Mesodermal cell (in vitro differentiated cells): Measurements from ENCODE around the gene WIPF3.
"Not testable (repeated sequence)": the region's sequence is repeated elsewhere in the genome, so short reads cannot be mapped to it uniquely, and the experiment has no call there.

Source experiments
- H3K27ac ChIP-seq: 2 replicates; pipeline ENCODE4 v1.7.0; 2013; ENCODE audit warnings: mild to moderate bottlenecking, low read depth, low read length, moderate library complexity; ENCODE audit not compliant: severe bottlenecking
- H3K36me3 ChIP-seq: 2 replicates; pipeline ENCODE4 v1.7.1; 2013; ENCODE audit warnings: mild to moderate bottlenecking, low read length, moderate library complexity; ENCODE audit not compliant: control insufficient read depth, insufficient read depth
- H3K4me1 ChIP-seq: one replicate; pipeline ENCODE4 v1.7.1; 2013; ENCODE audit warnings: mild to moderate bottlenecking, low read length; ENCODE audit not compliant: insufficient read depth, control insufficient read depth, poor library complexity, severe bottlenecking
- H3K4me3 ChIP-seq: 2 replicates; pipeline ENCODE4 v1.7.0; 2013; ENCODE audit warnings: low read length, control low read depth, mild to moderate bottlenecking; ENCODE audit not compliant: insufficient read depth, poor library complexity, severe bottlenecking; ENCODE audit errors: extremely low read depth
- H3K9me3 ChIP-seq: 2 replicates; pipeline ENCODE4 v1.7.1; 2013; ENCODE audit warnings: mild to moderate bottlenecking, low read length, moderate library complexity; ENCODE audit not compliant: control insufficient read depth
- whole genome bisulfite sequencing, 2 experiments: methylation state at CpG; one replicate each; pipeline ENCODE4 v1.1.5; 2013; ENCODE audit warnings: missing lambda C conversion rate in 2 of 2; ENCODE audit not compliant: insufficient coverage in 2 of 2; 5-methylcytosine and 5-hydroxymethylcytosine counted together

The WIPF3 gene

DNA sequence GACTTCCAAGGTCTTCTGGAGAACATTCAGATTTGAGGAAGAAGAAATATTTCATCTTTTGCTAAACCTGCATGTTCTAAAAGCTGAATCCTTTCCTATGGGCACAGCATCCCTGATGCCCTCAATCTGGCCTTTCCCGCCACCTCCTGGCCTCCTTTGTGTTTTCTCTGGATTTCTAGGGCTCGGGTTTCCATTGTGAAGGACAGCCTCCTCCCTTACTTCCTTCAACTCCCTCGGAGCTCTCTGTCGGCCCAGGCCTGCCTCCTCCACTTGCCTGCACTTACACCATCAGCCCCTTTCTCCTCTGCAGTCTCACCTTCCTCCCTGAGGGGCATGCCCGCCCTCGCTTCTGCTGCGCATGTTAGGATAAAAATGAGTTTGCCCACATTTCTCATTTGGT, 75.4 kb downstream of the WIPF3 start:
- no peak overlapping the region for H3K4me3 ChIP-seq
- no peaks in the 10 kb centered on the region for H3K9me3 ChIP-seq
- no peak overlapping the region for H3K27ac ChIP-seq
- H3K36me3 ChIP-seq = no peaks in the 10 kb centered on the region
- no peaks in the 10 kb centered on the region for H3K4me1 ChIP-seq
- 26 to 47% methylated on average over 5 to 7 of the region's 7 CpGs for WGBS, 2 experiments

DNA sequence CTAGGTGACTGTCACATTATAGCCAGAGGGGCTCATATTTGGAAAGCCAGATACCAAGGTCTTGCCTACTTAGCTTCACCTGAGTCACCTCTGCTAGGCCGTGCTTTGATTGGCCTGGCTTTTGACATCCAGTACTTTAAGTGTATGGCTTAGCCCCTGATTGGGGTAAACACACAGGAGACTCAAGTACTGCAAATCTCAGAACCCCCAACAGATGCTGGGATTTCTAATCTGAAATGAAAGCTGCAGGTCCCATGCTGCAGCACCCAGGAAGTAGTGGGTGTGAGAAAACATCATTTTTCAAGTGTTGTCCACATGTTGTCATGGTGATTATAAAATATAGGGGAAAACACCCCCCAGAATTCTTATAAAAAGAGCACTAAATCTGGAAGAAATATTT, 76.2 kb downstream of the WIPF3 start:
- no peaks in the 10 kb centered on the region for H3K9me3 ChIP-seq
- no peak overlapping the region for H3K4me3 ChIP-seq
- no peaks in the 10 kb centered on the region for H3K36me3 ChIP-seq
- H3K4me1 ChIP-seq = no peaks in the 10 kb centered on the region
- H3K27ac ChIP-seq = no peak overlapping the region
- WGBS, 2 experiments = 100% methylated on average over 1 of the region's 1 CpG

DNA sequence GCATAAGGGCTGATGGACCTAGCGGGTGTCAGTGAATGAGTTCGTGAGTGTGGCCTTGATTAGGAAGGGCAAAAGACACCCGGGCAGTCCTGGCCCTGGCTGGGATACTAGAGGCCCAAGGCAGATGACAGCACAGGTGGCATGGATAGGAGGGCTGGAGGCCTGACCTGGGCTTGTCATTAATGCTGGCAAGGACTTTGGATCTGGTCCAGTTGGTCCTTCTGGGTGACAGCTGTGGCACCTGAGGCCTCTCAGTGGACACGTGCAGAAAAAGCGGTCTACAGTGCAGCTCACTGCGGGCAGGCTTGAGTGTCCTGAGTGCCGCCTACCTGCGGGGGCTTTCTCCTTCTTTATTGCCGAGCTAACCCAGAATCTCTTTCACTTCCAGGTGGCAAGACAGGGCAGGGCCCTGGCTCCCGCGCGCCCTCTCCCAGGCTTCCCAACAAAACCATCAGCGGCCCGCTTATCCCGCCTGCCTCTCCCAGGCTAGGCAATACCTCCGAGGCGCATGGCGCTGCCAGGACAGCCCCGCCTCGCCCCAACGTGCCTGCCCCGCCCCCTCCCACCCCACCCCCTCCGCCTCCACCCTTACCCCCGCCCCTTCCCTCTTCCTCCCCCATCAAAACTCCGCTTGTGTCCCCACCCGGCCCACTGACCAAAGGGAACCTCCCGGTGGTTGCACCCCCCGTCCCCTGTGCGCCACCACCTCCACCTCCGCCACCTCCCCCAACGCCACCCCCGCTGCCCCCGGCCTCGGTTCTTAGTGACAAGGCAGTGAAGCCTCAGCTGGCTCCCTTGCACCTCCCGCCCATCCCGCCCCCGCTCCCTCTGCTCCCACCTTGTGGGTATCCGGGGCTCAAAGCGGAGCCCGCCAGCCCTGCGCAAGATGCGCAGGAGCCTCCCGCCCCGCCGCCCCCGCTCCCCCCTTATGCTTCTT, 77.4 kb downstream of the WIPF3 start:
- Histone ChIP-seq H3K36me3 (no peaks in the 10 kb centered on the region), H3K4me3 (no peak overlapping the region), H3K27ac (no peak overlapping the region), H3K4me1 (no peaks in the 10 kb centered on the region), H3K9me3 (no peaks in the 10 kb centered on the region)
- 28 to 72% methylated on average over 7 to 20 of the region's 46 CpGs for WGBS, 2 experiments

DNA sequence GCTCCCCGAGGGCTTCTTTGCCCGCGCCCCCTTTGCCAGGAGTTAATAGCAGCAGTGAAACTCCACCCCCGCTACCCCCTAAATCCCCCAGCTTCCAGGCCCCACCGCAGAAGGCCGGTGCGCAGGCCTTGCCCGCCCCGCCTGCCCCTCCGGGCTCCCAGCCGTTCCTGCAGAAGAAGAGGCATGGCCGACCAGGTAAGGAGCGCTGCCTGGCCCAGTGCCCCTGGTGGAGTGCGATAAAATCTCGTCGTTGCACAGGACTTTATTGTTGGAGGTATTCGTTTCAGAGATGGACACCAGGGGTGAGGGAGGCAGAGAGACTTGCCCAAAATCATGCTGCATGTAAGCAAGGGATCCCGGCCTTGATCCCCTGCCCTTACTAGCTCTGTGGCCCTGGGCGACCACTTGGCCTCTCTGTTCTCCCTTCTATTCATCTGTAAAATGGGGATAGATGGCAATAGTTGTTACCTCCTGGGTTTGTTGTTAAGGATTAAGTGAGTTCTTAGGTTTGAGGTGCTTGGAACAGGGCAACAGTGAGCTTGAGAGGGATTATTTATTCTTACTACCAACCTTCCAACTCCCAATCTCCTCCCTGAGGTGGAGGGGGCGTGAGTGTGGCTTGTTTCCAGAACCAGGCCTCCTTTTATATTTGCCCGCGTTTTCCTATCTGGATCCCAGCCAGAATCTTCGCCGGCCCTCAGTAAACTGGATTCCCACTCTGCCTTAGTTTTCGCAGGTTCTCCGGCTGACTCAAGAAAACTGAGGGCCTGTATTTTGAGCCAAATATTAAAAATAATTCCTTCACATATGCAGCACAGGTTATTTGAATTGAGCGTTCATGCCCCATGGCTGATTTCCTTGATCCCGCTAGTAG, 78.3 kb downstream of the WIPF3 start:
- H3K4me3 ChIP-seq = no peak overlapping the region
- H3K27ac ChIP-seq = no peak overlapping the region
- H3K9me3 ChIP-seq = no peaks in the 10 kb centered on the region
- H3K36me3 ChIP-seq = no peaks in the 10 kb centered on the region
- no peaks in the 10 kb centered on the region for H3K4me1 ChIP-seq
- 40 to 63% methylated on average over 11 of the region's 28 CpGs for whole genome bisulfite sequencing, 2 experiments

DNA sequence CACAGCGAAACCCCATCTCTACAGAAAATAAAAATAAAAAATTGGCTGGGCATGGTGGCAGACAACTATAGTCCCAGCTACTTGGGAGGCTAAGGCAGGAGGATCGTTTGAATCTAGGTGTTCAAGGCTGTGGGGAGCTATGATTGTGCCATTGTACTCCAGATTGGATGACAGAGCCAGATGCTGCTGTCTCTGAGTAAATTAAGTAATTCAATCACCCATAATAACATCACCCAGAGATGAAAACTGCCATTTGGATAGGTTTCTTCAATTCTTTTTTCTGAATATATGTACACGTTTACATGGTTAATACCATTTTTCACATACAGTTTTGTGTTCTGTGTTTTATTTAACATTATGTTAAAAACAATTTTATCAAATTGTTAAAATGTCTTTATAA, 79.3 kb downstream of the WIPF3 start:
- Histone ChIP-seq H3K36me3 (no peaks in the 10 kb centered on the region), H3K4me3 (no peak overlapping the region), H3K27ac (no peak overlapping the region), H3K9me3 (no peaks in the 10 kb centered on the region), H3K4me1 (no peaks in the 10 kb centered on the region)
- 82 to 100% methylated on average over 1 to 2 of the region's 3 CpGs for WGBS, 2 experiments

DNA sequence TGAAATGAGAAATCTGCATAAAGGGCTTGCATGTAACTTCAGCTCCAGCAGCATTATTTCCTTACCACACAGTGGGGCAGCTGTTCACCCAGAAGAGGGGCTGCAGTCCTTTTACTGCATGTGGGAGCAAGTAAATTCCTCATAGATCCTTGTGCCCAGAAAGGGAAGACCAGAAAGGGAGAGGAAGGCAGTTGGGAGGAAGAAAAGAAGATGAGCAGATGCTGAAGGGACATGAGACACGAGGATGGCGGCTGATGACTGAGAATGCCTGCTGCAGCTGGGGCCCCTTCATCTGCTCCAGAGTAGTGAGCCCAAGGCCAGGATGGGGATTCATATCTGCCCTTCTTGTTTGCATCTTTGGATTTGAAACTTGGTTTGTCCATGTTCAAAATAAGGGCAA, 80.5 kb downstream of the WIPF3 start:
- H3K27ac ChIP-seq = no peak overlapping the region
- 92 to 100% methylated on average over 2 of the region's 2 CpGs for WGBS, 2 experiments
- H3K4me3 ChIP-seq = no peak overlapping the region
- H3K36me3 ChIP-seq = no peaks in the 10 kb centered on the region
- no peaks in the 10 kb centered on the region for H3K9me3 ChIP-seq
- H3K4me1 ChIP-seq = no peaks in the 10 kb centered on the region

DNA sequence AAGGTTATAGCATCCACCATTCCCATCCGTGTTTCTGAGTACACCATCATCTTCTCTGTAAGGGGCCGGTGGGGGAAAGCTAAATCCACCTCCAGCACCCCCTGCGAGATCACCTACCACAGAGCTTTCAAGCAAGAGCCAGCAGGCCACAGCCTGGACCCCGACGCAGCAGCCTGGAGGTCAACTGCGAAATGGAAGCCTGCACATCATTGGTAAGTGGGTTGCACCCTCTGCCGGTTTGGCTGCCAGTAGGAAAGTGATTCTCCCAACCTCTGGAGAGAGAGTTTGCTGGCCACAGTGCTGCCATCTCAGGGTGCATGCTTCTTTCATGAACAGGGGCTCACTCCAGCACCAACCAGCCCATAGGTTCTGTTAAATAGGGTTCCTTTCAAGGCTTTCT, 81.7 kb downstream of the WIPF3 start:
- Histone ChIP-seq H3K9me3 (no peaks in the 10 kb centered on the region), H3K4me1 (no peaks in the 10 kb centered on the region), H3K4me3 (no peak overlapping the region), H3K36me3 (no peaks in the 10 kb centered on the region), H3K27ac (no peak overlapping the region)
- WGBS, 2 experiments = 87 to 91% methylated on average over 5 to 7 of the region's 7 CpGs

DNA sequence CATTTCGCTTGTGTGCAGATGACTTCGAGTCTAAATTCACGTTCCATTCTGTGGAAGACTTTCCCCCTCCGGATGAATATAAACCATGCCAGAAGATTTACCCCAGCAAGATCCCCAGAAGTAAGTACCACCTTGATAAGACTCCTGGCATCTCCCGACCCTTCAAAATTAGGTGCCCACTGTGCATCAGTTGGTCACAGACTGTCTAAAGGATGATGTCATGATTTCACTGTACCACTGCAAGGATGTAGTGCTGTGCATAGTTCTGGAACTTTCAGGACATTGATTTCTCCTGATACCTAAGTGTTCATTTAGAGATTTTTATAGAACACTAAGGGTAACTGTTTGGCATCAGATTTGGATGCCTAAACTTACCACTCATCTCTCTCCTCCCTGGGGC, 83.0 kb downstream of the WIPF3 start:
- H3K27ac ChIP-seq = no peak overlapping the region
- H3K4me1 ChIP-seq = no peaks in the 10 kb centered on the region
- H3K4me3 ChIP-seq = no peak overlapping the region
- H3K36me3 ChIP-seq = no peaks in the 10 kb centered on the region
- H3K9me3 ChIP-seq = no peaks in the 10 kb centered on the region
- WGBS, 2 experiments = 90 to 93% methylated on average over 5 of the region's 5 CpGs

DNA sequence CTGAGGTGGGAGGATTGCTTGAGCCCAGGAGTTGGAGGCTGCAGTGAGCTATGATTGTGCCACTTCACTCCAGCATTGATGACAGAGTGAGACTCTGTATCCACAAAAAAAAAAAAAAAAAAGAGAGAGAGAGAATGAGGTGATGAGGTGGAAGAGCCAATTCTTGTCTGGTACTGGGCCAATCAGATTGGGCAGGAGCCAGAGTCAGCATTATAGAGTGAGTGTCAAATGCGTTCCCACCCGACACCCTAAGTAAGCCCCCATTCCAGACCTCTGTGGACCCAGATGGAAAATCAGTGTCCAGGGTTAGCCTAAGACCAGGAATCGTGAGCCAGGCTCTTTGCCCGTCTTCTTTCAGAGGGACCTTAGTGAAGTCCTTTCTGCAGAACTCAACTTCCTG, 83.9 kb downstream of the WIPF3 start:
- Histone ChIP-seq H3K9me3 (no peaks in the 10 kb centered on the region), H3K27ac (no peak overlapping the region), H3K4me3 (no peak overlapping the region), H3K4me1 (no peaks in the 10 kb centered on the region), H3K36me3 (no peaks in the 10 kb centered on the region)
- 87 to 100% methylated on average over 4 of the region's 4 CpGs for WGBS, 2 experiments

DNA sequence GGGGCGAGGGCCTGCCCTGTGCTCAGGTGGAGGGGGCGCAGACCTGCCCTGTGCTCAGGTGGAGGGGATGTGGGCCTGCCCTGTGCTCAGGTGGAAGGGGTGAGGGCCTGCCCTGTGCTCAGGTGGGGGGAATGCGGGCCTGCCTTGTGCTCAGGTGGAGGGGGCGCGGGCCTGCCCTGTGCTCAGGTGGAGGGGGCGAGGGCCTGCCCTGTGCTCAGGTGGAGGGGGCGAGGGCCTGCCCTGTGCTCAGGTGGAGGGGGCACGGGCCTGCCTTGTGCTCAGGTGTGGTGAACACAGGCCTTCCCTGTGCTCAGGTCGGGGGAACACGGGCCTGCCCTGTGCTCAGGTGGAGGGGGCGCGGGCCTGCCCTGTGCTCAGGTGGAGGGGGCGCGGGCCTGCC, 84.5 kb downstream of the WIPF3 start:
- WGBS, 2 experiments = 80 to 100% methylated on average over 1 to 2 of the region's 14 CpGs
- not testable (repeated sequence) for H3K9me3 ChIP-seq, H3K36me3 ChIP-seq, H3K27ac ChIP-seq, H3K4me3 ChIP-seq, H3K4me1 ChIP-seq
